Gastroesophageal sphincter (tissue), 3 donors: ENCODE measurements around the gene PHKG1.

ENCODE experiments used
- EP300 ChIP-seq: sonication (generic); formaldehyde crosslinking; IDR thresholded peaks from one replicate; pipeline ENCODE4 v1.6.1; 2017; ENCODE audit warnings: antibody characterized with exemption, mild to moderate bottlenecking
- TF ChIP-seq, protein P1 (sequence below), 4 experiments: fragments of 200-600 bp in 2 of 4; fragments of 450-650 bp in 2 of 4; sonication (generic) in 1 of 4; IDR thresholded peaks; one replicate each; pipeline ENCODE4 v1.5.1; 2017 to 2019; ENCODE audit warnings: antibody characterized with exemption in 4 of 4, mild to moderate bottlenecking in 2 of 4, moderate library complexity in 2 of 4

DNA sequence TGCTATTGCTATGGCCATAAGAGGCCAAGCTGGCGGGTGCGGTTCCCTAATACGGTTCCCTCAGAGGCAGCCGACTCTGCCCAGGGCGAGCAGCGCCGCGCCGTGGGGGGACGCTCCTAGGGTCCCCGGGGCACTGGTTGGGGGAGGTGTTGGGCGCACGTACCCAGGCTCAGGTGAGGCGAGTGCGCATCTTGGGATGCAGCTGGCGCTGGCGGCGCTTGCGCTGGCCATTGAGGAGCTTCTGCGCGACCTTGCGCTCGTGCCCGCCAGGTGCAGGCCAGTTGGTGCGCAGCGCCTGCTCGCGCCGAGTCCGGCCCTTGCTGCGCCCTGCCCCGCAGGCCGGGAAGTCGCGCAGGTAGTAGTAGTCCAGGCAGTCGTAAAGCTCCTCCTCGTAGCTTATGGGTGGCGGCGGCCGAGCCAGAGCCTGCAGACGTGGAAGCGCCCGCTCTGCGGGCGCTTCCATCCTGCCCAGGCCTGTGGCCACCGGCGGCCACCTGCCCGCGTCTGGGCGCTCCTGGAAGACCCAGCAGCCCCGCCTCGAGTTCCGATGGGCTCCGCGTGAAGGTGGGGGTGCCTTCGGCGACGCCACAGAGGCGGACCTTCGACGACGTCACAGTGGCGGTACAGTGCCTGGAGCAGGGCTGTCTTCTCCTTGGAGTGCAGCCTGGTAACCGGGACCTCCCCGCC, 23.2 kb upstream of the PHKG1 start, which contains the start of gene NUPR2:
- no peak for TF ChIP-seq EP300
- TF ChIP-seq, protein P1, sequence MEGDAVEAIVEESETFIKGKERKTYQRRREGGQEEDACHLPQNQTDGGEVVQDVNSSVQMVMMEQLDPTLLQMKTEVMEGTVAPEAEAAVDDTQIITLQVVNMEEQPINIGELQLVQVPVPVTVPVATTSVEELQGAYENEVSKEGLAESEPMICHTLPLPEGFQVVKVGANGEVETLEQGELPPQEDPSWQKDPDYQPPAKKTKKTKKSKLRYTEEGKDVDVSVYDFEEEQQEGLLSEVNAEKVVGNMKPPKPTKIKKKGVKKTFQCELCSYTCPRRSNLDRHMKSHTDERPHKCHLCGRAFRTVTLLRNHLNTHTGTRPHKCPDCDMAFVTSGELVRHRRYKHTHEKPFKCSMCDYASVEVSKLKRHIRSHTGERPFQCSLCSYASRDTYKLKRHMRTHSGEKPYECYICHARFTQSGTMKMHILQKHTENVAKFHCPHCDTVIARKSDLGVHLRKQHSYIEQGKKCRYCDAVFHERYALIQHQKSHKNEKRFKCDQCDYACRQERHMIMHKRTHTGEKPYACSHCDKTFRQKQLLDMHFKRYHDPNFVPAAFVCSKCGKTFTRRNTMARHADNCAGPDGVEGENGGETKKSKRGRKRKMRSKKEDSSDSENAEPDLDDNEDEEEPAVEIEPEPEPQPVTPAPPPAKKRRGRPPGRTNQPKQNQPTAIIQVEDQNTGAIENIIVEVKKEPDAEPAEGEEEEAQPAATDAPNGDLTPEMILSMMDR (IDR thresholded peaks at IDR 0.05) = no peak
